ENCODE results near the gene LYST.
"Not testable (repeated sequence)": the region's sequence is repeated elsewhere in the genome, so short reads cannot be mapped to it uniquely, and the experiment has no call there.

The LYST gene

GRCh38 chr1:235906436-235906835 lies 39.7 kb upstream of the LYST start:
- Histone ChIP-seq H3K4me3 (replicated peaks; ENCODE audit: insufficient read depth, low read length) (no peak overlapping the region), H3K27ac (replicated peaks) (no peak overlapping the region), H3K27me3 (ENCODE audit: insufficient read depth, poor library complexity, severe bottlenecking) (no peaks in the 10 kb centered on the region)
- TF ChIP-seq SPI1 (IDR thresholded peaks at IDR 0.05; ENCODE audit: borderline replicate concordance, low read depth) (no peak), CTCF (IDR thresholded peaks at IDR 0.05; ENCODE audit: insufficient read depth, low read length) (no peak), POLR2AphosphoS5 (IDR thresholded peaks at IDR 0.05; ENCODE audit: low read depth) (no peak)
- DNase-seq (ENCODE audit: low read depth in 1 of 2, low spot score in 1 of 2): no peak

GRCh38 chr1:235903809-235904208 lies 37.1 kb upstream of the LYST start:
- not testable (repeated sequence) for H3K27ac ChIP-seq (replicated peaks); DNase-seq (ENCODE audit: low read depth in 1 of 2, low spot score in 1 of 2); H3K4me3 ChIP-seq (replicated peaks; ENCODE audit: insufficient read depth, low read length); H3K27me3 ChIP-seq (ENCODE audit: insufficient read depth, poor library complexity, severe bottlenecking)

- DNase-seq (ENCODE audit: low read depth in 1 of 2, low spot score in 1 of 2): no peak
- no peaks in the 10 kb centered on the region for H3K27me3 ChIP-seq (ENCODE audit: insufficient read depth, poor library complexity, severe bottlenecking)
- no peak overlapping the region for H3K4me3 ChIP-seq (replicated peaks; ENCODE audit: insufficient read depth, low read length)
- TF ChIP-seq GABPA (IDR thresholded peaks at IDR 0.05; ENCODE audit: low read depth): no peak
- no peak for TF ChIP-seq REST (IDR thresholded peaks at IDR 0.05; ENCODE audit: insufficient replicate concordance, low read depth)
- no peak for TF ChIP-seq CTCF (IDR thresholded peaks at IDR 0.05; ENCODE audit: insufficient read depth, low read length)
- no peak for TF ChIP-seq POLR2AphosphoS5 (IDR thresholded peaks at IDR 0.05; ENCODE audit: low read depth)
- no peak for TF ChIP-seq SPI1 (IDR thresholded peaks at IDR 0.05; ENCODE audit: borderline replicate concordance, low read depth)
- no peak overlapping the region for H3K27ac ChIP-seq (replicated peaks)
Measured at GRCh38 chr1:235902677-235903542, 36.2 kb upstream of the LYST start.

- Histone ChIP-seq H3K27me3 (ENCODE audit: insufficient read depth, poor library complexity, severe bottlenecking) (no peaks in the 10 kb centered on the region), H3K27ac (replicated peaks) (peak overlapping the region; percentile 71), H3K4me3 (replicated peaks; ENCODE audit: insufficient read depth, low read length) (no peak overlapping the region)
- DNase-seq (ENCODE audit: low read depth in 1 of 2, low spot score in 1 of 2): peak in 1 of 2 experiments; percentile 21
- TF ChIP-seq REST (IDR thresholded peaks at IDR 0.05; ENCODE audit: insufficient replicate concordance, low read depth): no peak
- TF ChIP-seq POLR2AphosphoS5 (IDR thresholded peaks at IDR 0.05; ENCODE audit: low read depth): no peak
- TF ChIP-seq CTCF (IDR thresholded peaks at IDR 0.05; ENCODE audit: insufficient read depth, low read length): no peak
- no peak for TF ChIP-seq GABPA (IDR thresholded peaks at IDR 0.05; ENCODE audit: low read depth)
- no peak for TF ChIP-seq SPI1 (IDR thresholded peaks at IDR 0.05; ENCODE audit: borderline replicate concordance, low read depth)
Measured at GRCh38 chr1:235901461-235901860, 34.8 kb upstream of the LYST start.
